Mesenchymal stem cell (in vitro differentiated cells and primary cell): Measurements from ENCODE around the gene HABP2.

Experiments used
- DNase-seq: peaks from one replicate; pipeline ENCODE4 v3.0.0-alpha.2; 2013
- H2AFZ ChIP-seq: one replicate; pipeline ENCODE4 v1.6.1; 2013; ENCODE audit warnings: low read depth, mild to moderate bottlenecking, control low read depth, inconsistent platforms, low read length, moderate library complexity
- H2AK5ac ChIP-seq: 2 replicates; pipeline ENCODE4 v1.6.1; 2013; ENCODE audit warnings: low read length, moderate library complexity, mild to moderate bottlenecking, inconsistent platforms; ENCODE audit not compliant: severe bottlenecking
- H2BK120ac ChIP-seq: one replicate; pipeline ENCODE4 v1.6.1; 2013; ENCODE audit warnings: low read depth, mild to moderate bottlenecking, inconsistent platforms, low read length, moderate library complexity
- H2BK12ac ChIP-seq, 2 experiments: one replicate each; pipeline ENCODE4 v1.6.1; 2013; ENCODE audit warnings: inconsistent platforms in 2 of 2, low read length in 2 of 2, mild to moderate bottlenecking in 2 of 2, moderate library complexity in 2 of 2, control low read depth in 1 of 2
- H2BK15ac ChIP-seq: one replicate; pipeline ENCODE4 v1.6.1; 2013; ENCODE audit warnings: mild to moderate bottlenecking, low read depth, inconsistent platforms; ENCODE audit not compliant: poor library complexity, severe bottlenecking
- H2BK5ac ChIP-seq: 2 replicates; pipeline ENCODE4 v1.6.1; 2013; ENCODE audit warnings: low read depth, mild to moderate bottlenecking, low read length, control low read depth, inconsistent platforms; ENCODE audit not compliant: poor library complexity, severe bottlenecking
- H3K14ac ChIP-seq, 2 experiments: one replicate each; pipeline ENCODE4 v1.6.1; 2013; ENCODE audit warnings: inconsistent platforms in 2 of 2, low read length in 2 of 2, control low read depth in 1 of 2, mild to moderate bottlenecking in 1 of 2, moderate library complexity in 1 of 2
- H3K18ac ChIP-seq, 2 experiments: one replicate each; pipeline ENCODE4 v1.6.1; 2013; ENCODE audit warnings: inconsistent platforms in 2 of 2, low read length in 2 of 2, control low read depth in 1 of 2, low read depth in 1 of 2, mild to moderate bottlenecking in 1 of 2
- H3K23ac ChIP-seq, 2 experiments: one replicate each; pipeline ENCODE4 v1.6.1; 2013; ENCODE audit warnings: inconsistent platforms in 2 of 2, low read length in 2 of 2, mild to moderate bottlenecking in 2 of 2, moderate library complexity in 2 of 2, control low read depth in 1 of 2
- H3K27ac ChIP-seq: 2 replicates; pipeline ENCODE4 v1.5.1; 2013; ENCODE audit warnings: mild to moderate bottlenecking, moderate library complexity, low read length, control low read depth, inconsistent platforms; ENCODE audit not compliant: poor library complexity, severe bottlenecking
- H3K27me3 ChIP-seq, 2 experiments: 2 replicates each; pipeline versions ENCODE4 v1.6.1 to v1.7.0; 2013; ENCODE audit warnings: low read length in 2 of 2, mild to moderate bottlenecking in 2 of 2, moderate library complexity in 2 of 2, control low read depth in 1 of 2, inconsistent platforms in 1 of 2; ENCODE audit not compliant: control insufficient read depth in 1 of 2, insufficient read depth in 1 of 2
- H3K36me3 ChIP-seq, 2 experiments: 2 replicates each; pipeline versions ENCODE4 v1.6.1 to v1.7.0; 2013; ENCODE audit warnings: low read length in 2 of 2, control low read depth in 1 of 2, inconsistent platforms in 1 of 2, low read depth in 1 of 2, mild to moderate bottlenecking in 1 of 2; ENCODE audit not compliant: insufficient read depth in 2 of 2, control insufficient read depth in 1 of 2
- H3K4ac ChIP-seq, 2 experiments: one replicate each; pipeline ENCODE4 v1.6.1; 2013; ENCODE audit warnings: inconsistent platforms in 2 of 2, low read length in 2 of 2, mild to moderate bottlenecking in 2 of 2, moderate library complexity in 2 of 2, control low read depth in 1 of 2, low read depth in 1 of 2
- H3K4me1 ChIP-seq: 2 replicates; pipeline ENCODE4 v1.6.1; 2013; ENCODE audit warnings: low read depth, low read length, control low read depth; ENCODE audit not compliant: control insufficient read depth, insufficient read depth
- H3K4me2 ChIP-seq: 2 replicates; pipeline ENCODE4 v1.6.1; 2013; ENCODE audit warnings: low read length, mild to moderate bottlenecking, inconsistent platforms; ENCODE audit not compliant: poor library complexity, severe bottlenecking
- H3K4me3 ChIP-seq, 2 experiments: 2 replicates each; pipeline versions ENCODE4 v1.5.1 to v1.7.0; 2013; ENCODE audit warnings: low read length in 2 of 2, mild to moderate bottlenecking in 2 of 2, control low read depth in 1 of 2, low read depth in 1 of 2; ENCODE audit not compliant: insufficient read depth in 1 of 2
- H3K79me1 ChIP-seq: replicated peaks from 2 replicates; pipeline ENCODE4 v1.6.1; 2013; ENCODE audit warnings: mild to moderate bottlenecking, control low read depth, low read length, inconsistent platforms; ENCODE audit not compliant: poor library complexity, severe bottlenecking
- H3K9ac ChIP-seq: 2 replicates; pipeline ENCODE4 v1.7.0; 2013; ENCODE audit warnings: mild to moderate bottlenecking, low read length, moderate library complexity
- H3K9me3 ChIP-seq: 2 replicates; pipeline ENCODE4 v1.7.0; 2013; ENCODE audit warnings: mild to moderate bottlenecking, low read length; ENCODE audit not compliant: control insufficient read depth
- H4K8ac ChIP-seq: one replicate; pipeline ENCODE4 v1.6.1; 2013; ENCODE audit warnings: inconsistent platforms, mild to moderate bottlenecking, low read length, moderate library complexity
- H4K91ac ChIP-seq: one replicate; pipeline ENCODE4 v1.6.1; 2013; ENCODE audit warnings: mild to moderate bottlenecking, low read length, inconsistent platforms
- WGBS: methylation state at CpG from one replicate; pipeline ENCODE4 v1.1.7; 2013; ENCODE audit warnings: mixed read lengths; 5-methylcytosine and 5-hydroxymethylcytosine counted together

HABP2 gene

DNA sequence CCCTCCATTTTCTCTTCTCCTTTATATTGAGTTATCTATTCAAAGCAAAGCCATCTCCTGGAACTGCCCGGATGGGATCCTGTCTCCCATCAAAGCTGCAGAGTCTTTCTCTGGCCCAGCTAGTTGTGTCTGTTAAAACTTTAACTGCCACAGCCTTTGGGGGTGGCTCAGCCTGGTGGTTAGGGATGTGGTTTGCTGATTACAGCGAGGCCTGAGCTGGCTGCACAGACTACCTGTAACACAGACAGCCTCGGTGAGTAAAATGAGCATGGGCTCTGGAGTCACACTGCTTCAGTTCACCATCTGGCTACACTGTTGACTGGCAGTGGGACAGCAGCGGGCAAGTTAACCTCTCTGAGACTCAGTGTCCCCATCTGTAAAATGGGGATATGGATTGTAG, 18.4 kb upstream of the HABP2 start:
- Histone ChIP-seq H2BK15ac (no peak overlapping the region), H3K79me1 (no peaks in the 10 kb centered on the region), H3K36me3 (no peaks in the 10 kb centered on the region), H3K4me3 (no peak overlapping the region), H4K91ac (no peak overlapping the region), H3K4ac (no peak overlapping the region), H3K27me3 (peaks cover 4 to 37% of the 10 kb centered on the region in 2 experiments), H3K4me1 (peaks cover 11% of the 10 kb centered on the region), H3K27ac (no peak overlapping the region), H2AFZ (no peak overlapping the region), H3K14ac (no peak overlapping the region), H2AK5ac (no peak overlapping the region), H2BK120ac (no peak overlapping the region), H3K9me3 (no peaks in the 10 kb centered on the region), H2BK12ac (no peak overlapping the region), H3K4me2 (no peak overlapping the region), H3K9ac (no peak overlapping the region), H2BK5ac (no peak overlapping the region), H3K23ac (no peak overlapping the region), H3K18ac (no peak overlapping the region), H4K8ac (no peak overlapping the region)
- 77% methylated on average over 4 of the region's 4 CpGs for WGBS
- no peak for DNase-seq

DNA sequence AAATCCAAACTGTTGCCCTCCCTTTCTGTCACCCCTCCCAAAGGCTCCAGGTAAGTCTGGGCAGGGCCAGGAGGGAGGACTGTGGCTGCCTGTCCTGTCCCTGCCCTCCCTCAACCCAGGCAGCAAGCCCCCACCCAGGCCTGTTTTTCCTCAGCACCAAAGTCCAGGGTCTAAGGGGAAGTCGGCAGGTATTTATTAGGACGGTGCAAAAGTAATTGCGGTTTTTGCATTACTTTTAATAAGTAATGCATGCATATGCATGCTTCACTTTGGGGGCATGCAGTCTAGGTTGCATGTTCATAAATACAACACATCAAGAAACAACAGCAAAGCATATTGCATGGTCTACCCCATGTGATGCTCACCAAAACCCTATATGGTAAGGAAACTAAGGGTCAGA, 15.2 kb upstream of the HABP2 start:
- Histone ChIP-seq H3K4me1 (peaks cover 19% of the 10 kb centered on the region), H3K4me2 (no peak overlapping the region), H3K9ac (no peak overlapping the region), H3K18ac (no peak overlapping the region), H2AFZ (no peak overlapping the region), H2BK5ac (no peak overlapping the region), H4K8ac (no peak overlapping the region), H2BK15ac (no peak overlapping the region), H3K27ac (no peak overlapping the region), H2AK5ac (no peak overlapping the region), H3K36me3 (no peaks in the 10 kb centered on the region), H3K14ac (no peak overlapping the region), H3K9me3 (no peaks in the 10 kb centered on the region), H3K4ac (no peak overlapping the region), H3K79me1 (no peaks in the 10 kb centered on the region), H2BK120ac (no peak overlapping the region), H2BK12ac (no peak overlapping the region), H3K4me3 (no peak overlapping the region), H4K91ac (no peak overlapping the region), H3K27me3 (peaks cover 0 to 22% of the 10 kb centered on the region in 2 experiments), H3K23ac (no peak overlapping the region)
- DNase-seq = no peak
- WGBS = no CpG with 5 or more reads among the region's 3 CpGs

DNA sequence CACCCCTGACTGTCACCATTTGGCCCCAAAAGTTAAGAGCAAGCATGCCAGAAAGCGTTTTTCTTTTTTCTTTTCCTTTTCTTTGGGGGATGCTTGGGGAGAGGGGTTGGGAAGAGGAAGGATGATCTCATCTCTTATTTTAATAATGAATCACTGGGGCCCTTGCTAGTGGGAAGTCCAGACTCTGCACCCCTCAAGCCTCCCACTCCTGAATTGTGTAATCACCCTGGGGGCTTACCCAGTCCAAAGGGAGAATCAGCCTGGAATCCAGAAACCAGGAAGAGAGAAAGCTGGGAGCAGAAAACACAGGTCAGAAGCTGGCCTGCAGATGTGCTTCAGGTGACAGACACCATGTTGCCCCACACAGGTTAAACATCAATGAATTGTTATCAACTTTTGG, 14.7 kb upstream of the HABP2 start:
- Histone ChIP-seq H3K27me3 (peaks cover 0 to 18% of the 10 kb centered on the region in 2 experiments), H3K18ac (no peak overlapping the region), H3K14ac (no peak overlapping the region), H2BK12ac (no peak overlapping the region), H4K8ac (no peak overlapping the region), H3K79me1 (no peaks in the 10 kb centered on the region), H4K91ac (no peak overlapping the region), H3K23ac (no peak overlapping the region), H2BK5ac (no peak overlapping the region), H2BK15ac (no peak overlapping the region), H3K4me2 (no peak overlapping the region), H3K4me1 (peaks cover 19% of the 10 kb centered on the region), H3K9me3 (no peaks in the 10 kb centered on the region), H3K4ac (no peak overlapping the region), H2AFZ (no peak overlapping the region), H2BK120ac (no peak overlapping the region), H3K9ac (no peak overlapping the region), H2AK5ac (no peak overlapping the region), H3K27ac (no peak overlapping the region), H3K36me3 (no peaks in the 10 kb centered on the region), H3K4me3 (no peak overlapping the region)
- no peak for DNase-seq
- WGBS = no CpG with 5 or more reads among the region's 1 CpG

DNA sequence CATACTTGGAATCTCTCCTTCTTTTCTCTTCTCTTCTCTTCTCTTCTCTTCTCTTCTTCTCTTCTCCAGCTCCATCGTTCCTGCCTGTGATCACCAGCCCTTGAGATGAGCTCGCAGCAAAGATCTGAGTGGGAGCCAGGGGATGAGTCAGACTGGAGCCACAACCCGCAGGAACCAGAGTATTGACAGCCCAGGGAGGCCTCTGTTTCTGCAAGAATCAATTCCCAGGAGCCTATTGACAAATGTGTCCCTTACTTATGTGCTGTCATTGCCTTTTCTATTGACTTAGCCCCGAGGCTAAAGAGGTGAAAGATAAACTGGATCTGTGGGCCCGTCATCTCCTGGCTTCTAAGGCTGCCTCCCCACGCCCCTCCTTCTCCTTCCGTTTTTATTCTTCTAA, 13.1 kb upstream of the HABP2 start:
- no peak overlapping the region for H2BK15ac ChIP-seq
- no peaks in the 10 kb centered on the region for H3K36me3 ChIP-seq
- no peak overlapping the region for H3K23ac ChIP-seq
- peaks cover 15% of the 10 kb centered on the region for H3K4me1 ChIP-seq
- no peak overlapping the region for H2BK120ac ChIP-seq
- H3K4ac ChIP-seq = no peak overlapping the region
- no peak overlapping the region for H4K91ac ChIP-seq
- peaks cover 0 to 8% of the 10 kb centered on the region in 2 experiments for H3K27me3 ChIP-seq
- H3K79me1 ChIP-seq = no peaks in the 10 kb centered on the region
- no peaks in the 10 kb centered on the region for H3K9me3 ChIP-seq
- H3K4me2 ChIP-seq = no peak overlapping the region
- WGBS = 56% methylated on average over 7 of the region's 7 CpGs
- H3K14ac ChIP-seq = no peak overlapping the region
- H2BK12ac ChIP-seq = no peak overlapping the region
- H3K18ac ChIP-seq = no peak overlapping the region
- H3K27ac ChIP-seq = no peak overlapping the region
- no peak overlapping the region for H4K8ac ChIP-seq
- H2BK5ac ChIP-seq = no peak overlapping the region
- no peak overlapping the region for H2AK5ac ChIP-seq
- H3K4me3 ChIP-seq = peak overlapping the region in 1 of 2 experiments; percentile 52
- peak overlapping the region; percentile 28 for H3K9ac ChIP-seq
- H2AFZ ChIP-seq = no peak overlapping the region
- DNase-seq = peak; percentile 32
